ENCODE results near the gene CXCL17.

- TF ChIP-seq CTCF (conservative IDR thresholded peaks at IDR 0.05; ENCODE audit: low read length) (no peak), EZH2phosphoT487 (IDR thresholded peaks at IDR 0.05; ENCODE audit: borderline replicate concordance, low read depth, low read length) (no peak)
Observed at GRCh38 chr19:42435316-42435715, 7.4 kb downstream of the CXCL17 start.
